ENCODE measurements around the gene SCARF1.

Gene SCARF1

GRCh38 chr17:1648173-1648962, 2.8 kb upstream of the SCARF1 start:
- in situ Hi-C loops (cut with MboI; ENCODE audit: low sequenced_read_pairs), result loop anchor here (10.0 kb wide), 1 partner anchor 74 kb away; no protein-coding TSS in a partner anchor

- in situ Hi-C loops (cut with MboI; ENCODE audit: low sequenced_read_pairs), result loop anchor here (10.0 kb wide), 1 partner anchor 73 kb away; no protein-coding TSS in a partner anchor
These were observed 2.3 kb upstream of the SCARF1 start for GRCh38 chr17:1647802-1648171.

GRCh38 chr17:1646199-1646875, 805 bp upstream of the SCARF1 start:
- in situ Hi-C loops (cut with MboI; ENCODE audit: low sequenced_read_pairs), result loop anchor here (10.0 kb wide), 1 partner anchor 72 kb away; no protein-coding TSS in a partner anchor

GRCh38 chr17:1644493-1645206, 882 bp downstream of the SCARF1 start:
- in situ Hi-C loops (cut with MboI; ENCODE audit: low sequenced_read_pairs), result loop anchor here (10.0 kb wide), 1 partner anchor 70 kb away; no protein-coding TSS in a partner anchor

- in situ Hi-C loops (cut with MboI; ENCODE audit: low sequenced_read_pairs), result loop anchor here (10.0 kb wide), 1 partner anchor 69 kb away; no protein-coding TSS in a partner anchor
These were observed 1.5 kb downstream of the SCARF1 start for GRCh38 chr17:1643999-1644492.

- in situ Hi-C loops (cut with MboI; ENCODE audit: low sequenced_read_pairs), result loop anchor here (10.0 kb wide), 1 partner anchor 69 kb away; no protein-coding TSS in a partner anchor
These were observed 2.1 kb downstream of the SCARF1 start for GRCh38 chr17:1643293-1643998.

GRCh38 chr17:1641065-1641403, 4.5 kb downstream of the SCARF1 start:
- in situ Hi-C loops (cut with MboI; ENCODE audit: low sequenced_read_pairs), result loop anchor here (10.0 kb wide), 1 partner anchor 66 kb away; no protein-coding TSS in a partner anchor

GRCh38 chr17:1640329-1641064, 5.0 kb downstream of the SCARF1 start:
- in situ Hi-C loops (cut with MboI; ENCODE audit: low sequenced_read_pairs), result loop anchor here (10.0 kb wide), 1 partner anchor 66 kb away; no protein-coding TSS in a partner anchor

GRCh38 chr17:1639549-1640180, 5.9 kb downstream of the SCARF1 start:
- in situ Hi-C loops (cut with MboI; ENCODE audit: low sequenced_read_pairs), result loop anchor here (10.0 kb wide), 1 partner anchor 65 kb away; no protein-coding TSS in a partner anchor

GRCh38 chr17:1638624-1639300, 6.8 kb downstream of the SCARF1 start:
- in situ Hi-C loops (cut with MboI; ENCODE audit: low sequenced_read_pairs), result no loop called here

GRCh38 chr17:1638171-1638590, 7.4 kb downstream of the SCARF1 start:
- in situ Hi-C loops (cut with MboI; ENCODE audit: low sequenced_read_pairs), result no loop called here

GRCh38 chr17:1636732-1637285, 8.7 kb downstream of the SCARF1 start:
- in situ Hi-C loops (cut with MboI; ENCODE audit: low sequenced_read_pairs), result no loop called here

GRCh38 chr17:1635675-1636465, 9.7 kb downstream of the SCARF1 start:
- in situ Hi-C loops (cut with MboI; ENCODE audit: low sequenced_read_pairs), result no loop called here

GRCh38 chr17:1634841-1635650, 10.5 kb downstream of the SCARF1 start:
- in situ Hi-C loops (cut with MboI; ENCODE audit: low sequenced_read_pairs), result no loop called here

GRCh38 chr17:1630662-1631061, 14.9 kb downstream of the SCARF1 start:
- in situ Hi-C loops (cut with MboI; ENCODE audit: low sequenced_read_pairs), result no loop called here

GRCh38 chr17:1629504-1630310, 15.8 kb downstream of the SCARF1 start:
- in situ Hi-C loops (cut with MboI; ENCODE audit: low sequenced_read_pairs), result no loop called here
